Measurements from ENCODE around the gene NYNRIN.
A peak's percentile ranks its signal among the peaks of the same experiment; 100 is the strongest.
"Not testable (repeated sequence)": the region's sequence is repeated elsewhere in the genome, so short reads cannot be mapped to it uniquely, and the experiment has no call there.

The NYNRIN gene

GRCh38 chr14:24439830-24440605 lies 41.2 kb downstream of the NYNRIN start:
- Histone ChIP-seq H3K9me3 (ENCODE audit: control insufficient read depth, insufficient read depth, low read length) (no peaks in the 10 kb centered on the region), H3K27me3 (ENCODE audit: control insufficient read depth, insufficient read depth, low read length) (no peaks in the 10 kb centered on the region), H3K36me3 (ENCODE audit: control insufficient read depth, insufficient read depth, low read length) (peaks cover 4% of the 10 kb centered on the region), H3K9ac (ENCODE audit: low read depth, low read length) (no peak overlapping the region), H3K4me1 (ENCODE audit: control insufficient read depth, insufficient read depth, low read length) (no peaks in the 10 kb centered on the region), H3K4me3 (ENCODE audit: low read depth, low read length) (no peak overlapping the region)

GRCh38 chr14:24440606-24441399 lies 42.0 kb downstream of the NYNRIN start:
- H3K4me1 ChIP-seq (ENCODE audit: control insufficient read depth, insufficient read depth, low read length) = no peaks in the 10 kb centered on the region
- peaks cover 4% of the 10 kb centered on the region for H3K36me3 ChIP-seq (ENCODE audit: control insufficient read depth, insufficient read depth, low read length)
- H3K4me3 ChIP-seq (ENCODE audit: low read depth, low read length) = no peak overlapping the region
- H3K27me3 ChIP-seq (ENCODE audit: control insufficient read depth, insufficient read depth, low read length) = no peaks in the 10 kb centered on the region
- H3K9me3 ChIP-seq (ENCODE audit: control insufficient read depth, insufficient read depth, low read length) = no peaks in the 10 kb centered on the region
- H3K9ac ChIP-seq (ENCODE audit: low read depth, low read length) = no peak overlapping the region

GRCh38 chr14:24441485-24441884 lies 42.7 kb downstream of the NYNRIN start:
- no peaks in the 10 kb centered on the region for H3K27me3 ChIP-seq (ENCODE audit: control insufficient read depth, insufficient read depth, low read length)
- peaks cover 4% of the 10 kb centered on the region for H3K36me3 ChIP-seq (ENCODE audit: control insufficient read depth, insufficient read depth, low read length)
- H3K4me3 ChIP-seq (ENCODE audit: low read depth, low read length) = peak overlapping the region; percentile 97
- peak overlapping the region; percentile 73 for H3K9ac ChIP-seq (ENCODE audit: low read depth, low read length)
- H3K9me3 ChIP-seq (ENCODE audit: control insufficient read depth, insufficient read depth, low read length) = no peaks in the 10 kb centered on the region
- H3K4me1 ChIP-seq (ENCODE audit: control insufficient read depth, insufficient read depth, low read length) = no peaks in the 10 kb centered on the region

- H3K4me3 ChIP-seq (ENCODE audit: low read depth, low read length) = peak overlapping the region; percentile 97
- H3K9me3 ChIP-seq (ENCODE audit: control insufficient read depth, insufficient read depth, low read length) = no peaks in the 10 kb centered on the region
- H3K36me3 ChIP-seq (ENCODE audit: control insufficient read depth, insufficient read depth, low read length) = peaks cover 4% of the 10 kb centered on the region
- no peaks in the 10 kb centered on the region for H3K27me3 ChIP-seq (ENCODE audit: control insufficient read depth, insufficient read depth, low read length)
- H3K9ac ChIP-seq (ENCODE audit: low read depth, low read length) = peak overlapping the region; percentile 73
- no peaks in the 10 kb centered on the region for H3K4me1 ChIP-seq (ENCODE audit: control insufficient read depth, insufficient read depth, low read length)
Measured at GRCh38 chr14:24441904-24442239, 43.1 kb downstream of the NYNRIN start.

GRCh38 chr14:24442240-24443052 lies 43.6 kb downstream of the NYNRIN start, which contains the start of gene SDR39U1:
Gene SDR39U1 (minus strand): TSS chr14:24442776. CDS start chr14:24442769, 7 bp downstream.
- H3K36me3 ChIP-seq (ENCODE audit: control insufficient read depth, insufficient read depth, low read length) = peaks cover 4% of the 10 kb centered on the region
- H3K4me3 ChIP-seq (ENCODE audit: low read depth, low read length) = peak within 1 kb of the TSS; percentile 97
- peak within 1 kb of the TSS; percentile 87 for H3K9ac ChIP-seq (ENCODE audit: low read depth, low read length)
- no peaks in the 10 kb centered on the region for H3K4me1 ChIP-seq (ENCODE audit: control insufficient read depth, insufficient read depth, low read length)
- H3K27me3 ChIP-seq (ENCODE audit: control insufficient read depth, insufficient read depth, low read length) = no peaks in the 10 kb centered on the region
- H3K9me3 ChIP-seq (ENCODE audit: control insufficient read depth, insufficient read depth, low read length) = no peaks in the 10 kb centered on the region

- H3K4me3 ChIP-seq (ENCODE audit: low read depth, low read length) = peak overlapping the region; percentile 97
- no peaks in the 10 kb centered on the region for H3K27me3 ChIP-seq (ENCODE audit: control insufficient read depth, insufficient read depth, low read length)
- H3K4me1 ChIP-seq (ENCODE audit: control insufficient read depth, insufficient read depth, low read length) = no peaks in the 10 kb centered on the region
- H3K36me3 ChIP-seq (ENCODE audit: control insufficient read depth, insufficient read depth, low read length) = peaks cover 3% of the 10 kb centered on the region
- H3K9ac ChIP-seq (ENCODE audit: low read depth, low read length) = peak overlapping the region; percentile 50
- H3K9me3 ChIP-seq (ENCODE audit: control insufficient read depth, insufficient read depth, low read length) = no peaks in the 10 kb centered on the region
Measured at GRCh38 chr14:24443053-24443665, 44.4 kb downstream of the NYNRIN start.

- not testable (repeated sequence) for H3K4me3 ChIP-seq (ENCODE audit: low read depth, low read length); H3K36me3 ChIP-seq (ENCODE audit: control insufficient read depth, insufficient read depth, low read length); H3K9ac ChIP-seq (ENCODE audit: low read depth, low read length); H3K9me3 ChIP-seq (ENCODE audit: control insufficient read depth, insufficient read depth, low read length); H3K4me1 ChIP-seq (ENCODE audit: control insufficient read depth, insufficient read depth, low read length); H3K27me3 ChIP-seq (ENCODE audit: control insufficient read depth, insufficient read depth, low read length)
Measured at GRCh38 chr14:24450828-24451227, 52.0 kb downstream of the NYNRIN start.

GRCh38 chr14:24456980-24457379 lies 58.2 kb downstream of the NYNRIN start:
- Histone ChIP-seq H3K9me3 (ENCODE audit: control insufficient read depth, insufficient read depth, low read length) (peaks cover 9% of the 10 kb centered on the region), H3K4me1 (ENCODE audit: control insufficient read depth, insufficient read depth, low read length) (no peaks in the 10 kb centered on the region), H3K9ac (ENCODE audit: low read depth, low read length) (no peak overlapping the region), H3K4me3 (ENCODE audit: low read depth, low read length) (no peak overlapping the region), H3K27me3 (ENCODE audit: control insufficient read depth, insufficient read depth, low read length) (no peaks in the 10 kb centered on the region), H3K36me3 (ENCODE audit: control insufficient read depth, insufficient read depth, low read length) (no peaks in the 10 kb centered on the region)

GRCh38 chr14:24458736-24459135 lies 59.9 kb downstream of the NYNRIN start:
- Histone ChIP-seq H3K4me1 (ENCODE audit: control insufficient read depth, insufficient read depth, low read length) (no peaks in the 10 kb centered on the region), H3K36me3 (ENCODE audit: control insufficient read depth, insufficient read depth, low read length) (no peaks in the 10 kb centered on the region), H3K9ac (ENCODE audit: low read depth, low read length) (no peak overlapping the region), H3K9me3 (ENCODE audit: control insufficient read depth, insufficient read depth, low read length) (peaks cover 7% of the 10 kb centered on the region), H3K27me3 (ENCODE audit: control insufficient read depth, insufficient read depth, low read length) (no peaks in the 10 kb centered on the region), H3K4me3 (ENCODE audit: low read depth, low read length) (no peak overlapping the region)

GRCh38 chr14:24459331-24459730 lies 60.5 kb downstream of the NYNRIN start:
- Histone ChIP-seq H3K4me1 (ENCODE audit: control insufficient read depth, insufficient read depth, low read length) (no peaks in the 10 kb centered on the region), H3K9me3 (ENCODE audit: control insufficient read depth, insufficient read depth, low read length) (peaks cover 1% of the 10 kb centered on the region), H3K9ac (ENCODE audit: low read depth, low read length) (no peak overlapping the region), H3K36me3 (ENCODE audit: control insufficient read depth, insufficient read depth, low read length) (no peaks in the 10 kb centered on the region), H3K4me3 (ENCODE audit: low read depth, low read length) (no peak overlapping the region), H3K27me3 (ENCODE audit: control insufficient read depth, insufficient read depth, low read length) (no peaks in the 10 kb centered on the region)

GRCh38 chr14:24461336-24461735 lies 62.5 kb downstream of the NYNRIN start:
- no peaks in the 10 kb centered on the region for H3K36me3 ChIP-seq (ENCODE audit: control insufficient read depth, insufficient read depth, low read length)
- no peaks in the 10 kb centered on the region for H3K4me1 ChIP-seq (ENCODE audit: control insufficient read depth, insufficient read depth, low read length)
- no peaks in the 10 kb centered on the region for H3K9me3 ChIP-seq (ENCODE audit: control insufficient read depth, insufficient read depth, low read length)
- H3K4me3 ChIP-seq (ENCODE audit: low read depth, low read length) = no peak overlapping the region
- H3K27me3 ChIP-seq (ENCODE audit: control insufficient read depth, insufficient read depth, low read length) = no peaks in the 10 kb centered on the region
- no peak overlapping the region for H3K9ac ChIP-seq (ENCODE audit: low read depth, low read length)

Measured in iPS-15b (cell line).